Pons (tissue), 1 donor: ENCODE data around the gene TUT1.
"Not testable (repeated sequence)": the region's sequence is repeated elsewhere in the genome, so short reads cannot be mapped to it uniquely, and the experiment has no call there.

Source experiments
- DNase-seq: peaks from one replicate; pipeline ENCODE4 v3.0.0-alpha.2; 2016; ENCODE audit warnings: low spot score

TUT1 gene

DNA sequence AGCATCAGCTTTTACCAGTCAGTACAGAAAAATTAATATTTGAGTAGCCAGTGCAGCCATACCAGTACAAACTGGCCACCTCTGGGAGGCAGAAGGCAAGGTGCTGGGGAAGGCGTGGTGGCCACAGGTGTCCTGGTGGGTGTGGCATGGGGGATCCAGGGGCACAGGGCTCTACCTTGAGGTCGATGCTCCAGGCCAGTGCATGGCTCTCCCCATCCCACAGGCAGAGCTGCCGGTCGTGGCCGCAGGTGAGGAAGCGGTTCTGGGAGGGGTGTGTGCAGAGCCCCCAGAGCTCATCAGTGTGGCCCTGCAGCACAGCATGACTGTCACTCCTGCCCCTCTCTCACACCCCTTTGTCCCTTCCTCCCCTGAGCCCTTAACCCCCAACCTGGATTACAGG lies 14.1 kb upstream of the TUT1 start:
- no peak for DNase-seq

GRCh38 chr11:62604460-62605120 lies 13.3 kb upstream of the TUT1 start:
- no peak for DNase-seq

GRCh38 chr11:62603776-62604299 lies 12.5 kb upstream of the TUT1 start:
- DNase-seq = no peak

DNA sequence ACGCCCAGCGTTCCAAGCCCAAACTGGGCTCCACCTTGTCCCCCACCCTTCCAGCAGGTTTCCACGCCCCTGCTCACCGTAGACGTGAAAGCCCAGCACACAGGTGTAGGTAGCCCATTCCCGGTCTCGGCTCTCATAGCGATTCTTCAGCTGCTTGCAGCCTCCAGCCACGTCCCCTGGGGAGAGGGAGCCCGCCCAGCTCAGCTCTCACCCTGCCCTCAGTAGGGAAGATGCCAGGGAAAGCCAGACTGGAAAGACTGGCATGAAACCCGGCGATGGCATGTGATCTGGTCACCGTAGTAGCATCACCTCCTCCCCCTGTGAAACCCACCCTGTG lies 11.7 kb upstream of the TUT1 start:
- DNase-seq = no peak

DNA sequence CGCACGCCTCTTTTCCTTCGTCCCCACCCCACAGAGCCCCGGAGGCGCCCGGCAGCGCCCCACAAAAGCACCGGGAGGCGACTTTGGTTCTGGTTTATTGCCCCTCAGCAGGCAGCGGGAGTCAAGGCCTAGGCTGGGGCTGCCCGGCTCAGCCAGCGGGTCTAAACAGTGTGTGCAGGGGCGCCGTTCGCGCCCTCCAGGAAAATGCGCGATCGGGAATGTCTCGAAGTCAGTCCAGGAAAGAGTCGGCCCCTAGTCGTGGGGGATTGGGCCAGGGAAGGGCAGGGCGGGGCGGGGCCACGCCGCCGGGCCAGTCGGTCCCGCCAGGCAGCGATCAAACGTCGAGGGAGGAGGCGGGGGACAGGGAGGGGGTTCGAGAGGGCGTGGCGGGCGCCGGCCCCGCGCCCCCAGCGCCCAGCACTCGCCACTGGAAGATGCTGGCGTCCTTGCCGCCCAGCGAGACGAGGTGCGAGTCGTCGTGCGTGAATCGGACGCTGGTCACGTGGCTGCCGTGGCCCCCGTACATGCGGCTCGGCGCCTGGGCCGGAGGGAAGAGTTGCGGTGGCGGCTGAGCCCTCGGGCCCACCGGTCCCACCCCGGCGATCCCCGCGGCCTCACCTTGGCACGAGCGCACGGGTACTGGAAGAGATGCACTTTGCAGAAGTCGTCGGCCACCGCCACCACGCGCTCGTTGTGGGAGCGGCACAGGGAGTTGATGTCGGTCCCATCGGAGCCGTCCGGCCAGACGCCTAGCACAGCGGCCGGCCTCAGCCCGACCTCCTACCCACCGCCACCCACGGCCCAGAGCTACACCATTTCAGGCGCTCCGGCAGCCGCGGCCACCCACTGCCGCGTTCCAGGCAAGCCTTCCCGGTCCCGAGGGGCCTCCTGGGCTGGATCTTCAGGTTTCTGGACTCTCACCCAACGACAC lies 11.1 kb upstream of the TUT1 start:
- DNase-seq = peak; percentile 79

- DNase-seq = peak; percentile 96
These were observed 10.2 kb upstream of the TUT1 start, which contains the start of gene MTA2 for GRCh38 chr11:62601372-62602140. Gene MTA2, minus strand, starts transcription at chr11:62601865. Its CDS starts 415 bp downstream, at chr11:62601450.

DNA sequence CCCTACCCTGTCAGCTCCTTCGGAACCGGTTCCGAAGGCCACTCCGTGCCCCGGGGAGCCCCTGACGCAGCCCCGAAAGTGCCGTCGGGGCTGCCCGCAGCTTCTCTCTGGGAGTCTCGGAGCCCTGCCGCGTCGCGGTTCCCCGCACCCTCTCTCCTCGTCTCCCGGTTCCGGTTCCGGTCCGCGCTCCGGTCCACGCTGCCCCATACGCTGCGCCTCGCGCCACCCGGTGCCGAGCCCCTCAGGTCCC lies 9.7 kb upstream of the TUT1 start:
- DNase-seq = no peak

DNA sequence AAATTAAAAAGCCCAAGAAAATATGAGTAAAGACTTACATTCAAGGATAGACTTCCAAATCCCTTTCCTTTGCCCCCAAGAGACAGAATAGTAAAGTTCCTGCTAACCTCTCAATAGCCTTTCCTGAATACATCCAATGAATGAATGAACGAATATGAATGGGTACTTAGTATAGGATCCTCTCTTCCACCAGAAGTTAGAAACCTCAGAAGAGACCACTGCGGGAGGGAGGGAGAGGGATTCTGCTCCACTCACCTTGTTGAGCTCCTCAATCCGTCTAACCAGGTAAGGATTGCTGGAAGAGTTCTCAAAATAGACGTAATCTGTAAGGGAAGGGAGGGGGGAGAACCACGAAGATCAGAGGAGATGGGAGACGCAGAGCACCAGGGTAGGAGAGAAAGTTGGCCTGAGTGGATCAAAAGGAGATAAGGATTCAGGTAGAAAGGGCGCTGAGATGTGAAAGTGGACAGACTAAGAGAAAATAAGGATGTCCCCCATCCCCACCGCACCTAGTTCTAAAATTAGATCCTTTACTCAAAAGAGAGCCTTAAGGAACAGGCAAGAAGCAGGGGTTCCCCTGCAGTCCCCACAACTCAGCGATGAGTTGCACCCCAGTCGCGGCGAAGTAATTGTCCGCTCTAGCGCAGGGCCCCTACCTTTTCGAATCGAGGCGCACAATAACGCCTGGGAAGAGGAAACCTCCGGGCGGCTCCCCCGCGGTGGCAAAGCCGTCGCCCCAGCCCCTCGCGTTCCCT lies 9.2 kb upstream of the TUT1 start:
- DNase-seq = no peak

GRCh38 chr11:62599901-62600300 lies 8.6 kb upstream of the TUT1 start:
- DNase-seq = no peak

GRCh38 chr11:62599069-62599696 lies 7.9 kb upstream of the TUT1 start:
- DNase-seq = peak; percentile 98

GRCh38 chr11:62595124-62595523 lies 3.8 kb upstream of the TUT1 start:
- no peak for DNase-seq

DNA sequence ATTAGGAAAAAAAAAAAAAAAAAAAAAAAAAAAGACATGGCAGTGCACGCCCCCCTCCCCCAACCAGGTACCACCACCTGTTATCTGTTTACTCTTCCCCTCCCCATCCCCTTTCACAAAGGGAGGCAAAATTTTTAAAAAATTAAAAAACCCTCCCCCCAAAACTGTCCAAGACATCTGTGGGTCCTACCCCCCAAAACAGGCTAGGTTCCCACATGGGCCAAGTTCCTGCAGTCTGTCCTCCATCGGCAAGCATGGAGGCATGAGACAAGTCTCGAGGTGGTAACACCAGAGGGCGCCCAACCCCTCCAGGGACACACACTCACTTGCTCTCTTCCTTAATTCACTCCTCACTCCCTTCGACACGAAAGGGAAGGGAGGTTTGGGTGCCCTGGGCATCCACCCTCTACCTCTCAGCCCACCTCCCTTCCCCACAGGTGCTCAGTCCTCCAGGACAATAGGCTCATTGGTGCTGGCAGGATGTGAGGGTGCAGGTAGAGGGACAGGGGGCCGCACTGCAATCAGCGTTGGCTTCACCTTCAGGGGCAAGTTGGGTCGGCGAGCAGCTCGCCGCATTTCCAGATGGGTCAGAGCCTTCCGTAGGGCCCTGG lies 2.2 kb upstream of the TUT1 start:
- peak; percentile 86 for DNase-seq

DNA sequence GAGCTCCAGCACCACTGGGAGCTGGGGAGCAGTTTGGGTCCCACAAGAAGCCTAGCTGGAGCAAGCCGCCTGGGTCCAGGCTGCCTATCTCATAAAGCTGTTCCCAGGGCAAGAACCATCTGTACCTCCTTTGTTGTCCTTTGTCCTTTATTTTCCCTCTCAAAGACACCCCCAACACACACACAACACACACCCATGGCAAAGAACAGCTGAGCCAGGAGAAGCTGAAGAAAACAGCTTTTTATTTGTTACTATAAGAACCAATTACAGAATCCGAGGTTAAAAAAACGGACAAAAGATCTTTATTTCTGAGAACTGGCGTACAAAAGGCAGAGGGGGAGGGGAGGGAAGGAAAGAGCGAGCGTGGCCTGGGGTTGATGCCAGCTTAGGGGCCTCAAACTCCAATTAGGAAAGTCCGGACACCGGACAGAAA lies 1.7 kb upstream of the TUT1 start:
- DNase-seq = peak; percentile 92

DNA sequence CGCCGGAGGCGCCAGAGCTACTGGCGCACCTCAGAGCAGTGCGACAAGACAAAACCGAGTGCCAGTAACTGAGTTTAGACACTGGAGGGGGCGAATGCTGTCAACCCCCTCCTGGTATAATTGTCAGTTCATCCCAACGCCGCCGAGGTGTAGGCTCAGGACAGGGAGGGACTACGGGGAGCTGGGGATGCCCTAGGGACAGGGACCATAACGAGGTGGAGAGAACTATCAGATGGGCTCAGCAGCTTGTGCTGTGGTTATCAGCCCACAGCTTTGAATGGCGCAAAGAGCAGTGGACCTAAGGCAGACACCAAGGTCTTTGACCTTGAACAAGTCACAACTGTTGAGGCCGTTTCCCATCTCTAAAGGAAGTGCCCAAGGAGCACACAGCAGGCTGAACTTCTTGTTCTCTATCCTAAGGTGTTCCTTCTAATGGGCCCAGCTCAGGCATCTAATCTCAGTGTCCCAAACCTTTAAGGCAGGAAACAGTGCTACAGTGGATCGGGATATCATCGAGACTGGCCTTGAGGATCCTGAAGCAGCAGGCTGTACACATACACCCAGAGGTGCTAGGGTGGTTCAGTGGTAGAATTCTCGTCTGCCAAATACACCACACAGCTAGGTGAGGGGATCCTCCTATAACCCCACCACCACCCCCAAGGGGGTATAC lies 958 bp upstream of the TUT1 start:
- peak; percentile 59 for DNase-seq

DNA sequence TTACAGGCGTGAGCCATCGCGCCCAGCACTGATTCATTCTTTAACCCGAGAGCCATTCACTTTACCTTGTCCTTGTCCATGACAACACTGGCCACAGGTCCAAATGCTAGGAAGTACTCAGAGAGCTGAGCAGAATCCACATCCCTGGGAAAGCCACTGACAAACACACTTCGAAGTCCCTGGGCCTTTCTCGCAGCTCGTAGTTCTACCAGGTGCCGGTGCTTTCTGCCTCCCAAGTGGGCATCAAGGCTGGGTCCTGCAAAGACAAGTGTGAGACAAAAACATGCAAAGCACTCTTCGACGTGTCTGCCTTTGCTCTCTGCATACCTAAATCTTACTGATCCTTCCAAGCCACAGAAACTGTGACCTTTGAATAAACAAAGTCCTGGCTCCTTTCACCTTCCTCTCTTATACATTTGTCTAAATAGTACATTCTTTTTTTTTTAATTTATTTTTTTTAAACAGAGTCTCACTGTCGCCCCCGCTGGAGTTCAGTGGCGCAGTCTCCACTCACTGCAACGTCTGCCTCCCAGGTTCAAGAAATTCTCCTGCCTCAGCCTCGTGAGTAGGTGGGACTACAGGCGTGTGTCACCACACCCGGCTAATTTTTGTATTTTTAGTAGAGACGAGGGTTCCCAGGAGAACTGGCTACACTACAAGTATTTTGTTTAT lies 2.2 kb downstream of the TUT1 start:
- DNase-seq = no peak

- DNase-seq = not testable (repeated sequence)
These were observed 6.0 kb downstream of the TUT1 start for GRCh38 chr11:62585356-62585755.

GRCh38 chr11:62581735-62582134 lies 9.6 kb downstream of the TUT1 start:
- not testable (repeated sequence) for DNase-seq

- DNase-seq = no peak
These were observed 10.2 kb downstream of the TUT1 start for GRCh38 chr11:62580959-62581715.

DNA sequence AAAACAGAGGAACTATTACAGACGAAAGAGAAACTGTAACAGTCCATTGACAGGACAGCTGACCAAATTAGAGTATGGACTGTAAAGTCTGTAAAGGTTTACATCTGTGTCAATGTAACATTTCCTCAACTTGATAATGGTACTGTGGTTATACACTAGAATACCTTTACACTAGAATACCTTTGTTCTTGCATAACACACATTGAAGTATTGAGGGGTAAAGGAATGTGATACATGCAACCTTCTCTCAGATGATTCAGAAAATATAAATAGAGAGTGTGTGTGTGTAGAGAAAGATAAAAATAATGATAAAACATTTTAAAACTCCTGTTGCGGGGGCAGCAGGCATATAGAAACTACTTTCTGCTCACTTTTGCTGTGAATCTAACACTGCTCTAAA lies 12.1 kb downstream of the TUT1 start:
- DNase-seq = no peak
